DMS53 (cell line): ENCODE measurements around the gene CNOT9.

Experiments used
- DNase-seq: peaks from one replicate; lab custom pipeline; 2025; lab: John Stamatoyannopoulos, UW

Gene CNOT9

GRCh38 chr2:218644721-218645120 is 76.1 kb downstream of the CNOT9 start:
- no peak for DNase-seq

- DNase-seq: no peak
Observed at GRCh38 chr2:218645126-218645525, 76.5 kb downstream of the CNOT9 start.
